HG03045 (cell line): ENCODE measurements around the gene CEBPG.

Experiments used
- ATAC-seq: cut with Tn5 transposase; IDR thresholded peaks from one replicate; pipeline ENCODE4 v1.9.1; 2021; ENCODE audit warnings: mild to moderate bottlenecking, moderate library complexity; ENCODE audit not compliant: unreplicated experiment

CEBPG gene

DNA sequence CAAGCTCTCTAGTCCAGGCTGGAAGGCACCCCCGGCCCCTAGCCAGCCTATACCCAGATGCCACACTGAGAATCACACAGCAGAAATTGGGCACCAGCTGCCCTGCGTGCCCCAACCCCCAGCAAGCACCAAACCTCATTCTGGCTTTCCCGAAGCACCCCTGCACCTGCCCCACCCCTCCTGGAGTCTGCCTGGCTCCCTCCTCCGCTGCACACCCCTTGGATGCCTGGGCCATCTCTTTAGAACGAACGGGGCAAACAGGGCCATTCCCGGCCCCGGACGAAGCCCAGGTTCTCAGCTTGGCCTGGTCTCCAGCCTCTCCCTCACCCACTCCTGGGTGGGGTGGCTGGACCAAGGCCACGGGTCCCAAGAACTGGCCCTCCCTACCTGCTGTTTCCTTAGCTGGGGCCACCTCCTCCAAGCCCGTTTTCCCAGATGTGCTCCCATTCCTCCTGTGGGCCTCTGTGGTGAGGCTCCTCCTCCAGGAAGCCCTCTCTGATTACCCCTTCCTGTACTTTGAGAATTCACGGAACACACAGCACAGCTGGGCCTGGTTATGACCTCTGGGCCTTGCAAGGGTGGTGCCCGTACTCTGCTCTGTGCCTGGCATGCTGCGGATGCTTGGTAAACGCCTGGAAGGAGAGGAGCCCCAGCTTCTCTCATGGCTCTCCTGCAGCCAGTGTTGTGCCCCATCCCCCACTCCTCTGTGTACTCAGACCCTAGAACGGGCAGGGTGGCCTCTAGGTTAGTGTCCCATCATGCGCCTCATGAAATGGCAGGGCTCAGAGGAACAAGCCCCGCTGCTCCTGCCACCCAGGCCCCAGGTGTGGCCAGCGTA, 21.4 kb downstream of the CEBPG start:
- ATAC-seq = no peak

DNA sequence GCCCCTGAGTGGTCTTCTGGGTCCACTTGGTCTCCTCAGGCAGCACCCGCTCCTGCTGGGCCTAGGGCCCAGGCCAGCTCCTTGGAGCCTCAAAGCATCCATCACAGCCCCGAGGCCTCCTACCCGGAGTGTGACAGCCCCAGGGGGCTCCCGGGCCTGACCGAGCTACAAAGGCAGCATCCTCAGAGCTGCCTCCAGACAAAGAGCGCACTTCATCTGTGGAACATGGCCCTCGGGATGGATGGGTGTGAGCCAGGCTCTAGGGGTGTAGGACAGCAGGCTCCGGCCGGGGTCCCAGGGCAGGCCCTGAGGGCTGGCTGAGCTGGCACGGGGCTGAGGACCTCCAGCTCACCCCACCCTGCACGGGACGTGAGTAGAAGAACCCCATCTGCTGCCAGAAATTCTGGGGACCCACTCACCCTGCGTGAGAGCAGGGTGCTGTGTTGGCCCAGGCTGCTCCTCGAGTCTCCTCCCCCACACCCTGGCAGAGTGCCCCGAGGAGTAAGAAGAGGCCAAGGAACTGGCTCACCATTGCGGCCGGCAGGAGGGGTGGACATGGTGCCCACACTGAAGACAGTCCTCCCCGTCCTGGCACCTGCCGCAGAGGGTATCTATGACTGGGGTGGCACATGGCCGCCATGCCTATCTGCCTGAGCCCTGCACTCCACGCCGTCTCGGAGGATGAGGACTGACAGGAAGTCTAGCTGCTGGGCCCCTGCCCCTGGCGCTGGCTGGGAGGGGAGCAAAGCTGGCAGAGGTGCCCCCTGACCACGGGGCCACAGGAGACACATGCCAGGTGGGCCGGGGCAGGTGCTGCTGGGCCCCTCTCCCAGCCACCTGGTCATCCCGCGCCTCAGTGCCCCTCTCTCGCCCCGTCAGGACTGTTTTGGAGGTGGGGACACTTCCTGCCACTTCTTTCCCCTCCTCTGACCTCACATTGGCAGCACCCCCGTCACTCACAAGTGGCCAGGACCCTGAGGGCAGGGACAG, 22.3 kb downstream of the CEBPG start:
- ATAC-seq = no peak

DNA sequence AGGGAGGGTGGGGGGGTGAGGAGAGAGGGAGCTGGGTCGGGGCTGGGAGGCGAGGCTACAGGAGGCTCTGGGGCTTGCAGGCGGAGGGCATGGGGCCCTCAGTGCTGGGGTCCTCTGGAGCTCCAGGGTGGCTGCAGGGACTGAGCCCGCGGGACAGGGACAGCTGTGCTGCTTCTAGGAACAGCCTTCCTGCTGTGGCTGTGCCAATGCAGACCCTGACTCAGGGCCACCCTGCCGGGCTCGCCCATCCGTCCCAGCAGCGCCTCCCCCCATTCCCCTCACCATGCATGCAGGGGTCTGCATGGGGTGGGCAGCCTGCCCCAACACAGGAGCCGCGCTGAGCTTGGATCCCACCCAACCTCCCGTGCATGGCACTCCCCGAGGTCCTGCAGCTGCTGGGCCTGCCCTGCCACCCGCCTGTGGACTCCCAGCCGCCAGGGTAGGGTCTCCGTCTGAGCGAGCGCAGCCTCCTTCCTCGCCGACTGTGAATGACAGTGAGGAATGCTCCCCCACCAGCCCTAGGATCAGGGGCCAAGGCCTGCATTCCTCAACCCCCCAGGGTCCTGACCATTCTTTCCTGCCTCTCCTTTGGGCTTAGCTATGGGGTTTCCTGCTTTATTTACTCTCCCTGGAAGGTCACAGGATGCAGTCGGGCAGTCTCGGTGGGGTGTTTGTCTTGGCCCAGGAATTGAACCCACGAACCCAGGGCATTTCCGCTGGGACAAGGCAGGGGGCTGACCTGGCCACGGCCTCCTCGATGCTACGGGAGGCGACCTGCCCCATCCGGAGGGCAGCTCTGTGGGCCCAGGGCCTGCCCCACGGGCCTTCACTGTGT, 23.4 kb downstream of the CEBPG start:
- no peak for ATAC-seq

DNA sequence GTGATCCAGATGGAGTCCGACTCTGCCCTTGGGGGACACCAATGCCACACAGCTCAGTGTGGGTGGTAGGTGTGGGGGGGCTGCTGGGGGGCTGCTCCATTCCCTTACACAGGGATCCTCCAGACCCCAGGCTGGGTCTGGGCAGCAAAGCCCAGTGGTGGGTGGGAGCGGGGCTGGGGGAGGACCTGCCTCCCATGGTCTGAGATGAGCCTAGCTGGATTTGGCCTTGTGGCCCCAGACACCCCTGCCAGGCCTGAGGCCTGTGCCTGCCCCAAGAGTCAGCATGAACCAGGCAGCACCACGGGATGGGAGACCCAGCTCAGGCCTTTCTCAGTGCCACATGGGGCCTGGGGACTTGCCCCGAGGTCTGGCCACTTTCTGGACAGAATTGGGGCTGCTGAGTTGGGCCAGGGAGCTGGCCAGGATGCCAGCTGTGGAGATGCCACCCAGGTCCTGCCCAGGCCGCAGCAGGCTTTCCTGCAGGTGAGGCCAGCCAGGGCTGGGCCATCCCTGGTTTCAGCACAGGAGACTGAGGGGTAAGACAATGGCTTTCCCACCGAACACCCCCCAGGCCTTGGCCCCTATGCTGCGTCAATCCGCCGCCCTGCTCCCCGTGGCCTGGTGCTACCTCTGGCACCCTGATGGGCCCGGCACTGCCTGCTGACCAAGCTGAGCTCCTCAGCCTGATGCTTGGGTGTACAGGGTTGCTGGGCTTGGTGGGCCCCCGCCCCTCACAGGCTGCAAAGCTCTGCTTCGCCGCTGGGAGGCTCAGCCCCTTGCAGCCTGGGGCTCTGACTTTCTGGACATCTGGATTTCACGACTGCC, 24.2 kb downstream of the CEBPG start:
- ATAC-seq = no peak

DNA sequence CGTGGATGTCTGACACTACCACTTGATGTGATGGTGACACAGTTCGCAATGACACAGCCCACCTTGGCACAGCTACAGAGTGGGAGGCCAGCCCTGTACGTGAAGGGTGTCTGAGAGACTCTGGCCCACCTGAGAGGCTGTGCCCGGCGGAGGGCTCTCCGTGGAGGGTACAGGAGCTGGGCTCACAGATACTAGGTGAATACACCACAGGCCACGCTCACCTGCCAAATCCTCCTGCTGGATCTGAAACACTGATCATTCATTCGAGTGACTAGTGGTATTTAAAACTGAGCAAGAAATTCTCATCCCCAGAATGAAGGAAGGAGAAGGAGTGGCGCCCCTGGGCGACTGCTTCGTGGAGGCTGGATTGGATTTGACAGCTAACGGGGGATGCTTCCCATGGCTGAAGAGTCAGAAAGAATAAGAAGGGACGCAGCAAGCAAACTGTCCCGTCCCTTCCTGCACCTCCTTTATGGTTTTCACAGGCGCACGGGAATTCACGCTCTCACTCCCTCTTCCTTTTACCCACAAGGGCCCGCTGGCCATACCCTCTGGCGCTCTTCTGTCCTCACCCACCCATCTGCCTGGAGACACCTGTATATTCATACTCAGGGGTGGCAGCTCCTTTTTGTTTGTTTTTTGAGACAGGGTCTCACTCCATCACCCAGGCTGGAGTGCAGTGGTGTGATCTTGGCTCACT, 25.0 kb downstream of the CEBPG start:
- ATAC-seq = no peak

DNA sequence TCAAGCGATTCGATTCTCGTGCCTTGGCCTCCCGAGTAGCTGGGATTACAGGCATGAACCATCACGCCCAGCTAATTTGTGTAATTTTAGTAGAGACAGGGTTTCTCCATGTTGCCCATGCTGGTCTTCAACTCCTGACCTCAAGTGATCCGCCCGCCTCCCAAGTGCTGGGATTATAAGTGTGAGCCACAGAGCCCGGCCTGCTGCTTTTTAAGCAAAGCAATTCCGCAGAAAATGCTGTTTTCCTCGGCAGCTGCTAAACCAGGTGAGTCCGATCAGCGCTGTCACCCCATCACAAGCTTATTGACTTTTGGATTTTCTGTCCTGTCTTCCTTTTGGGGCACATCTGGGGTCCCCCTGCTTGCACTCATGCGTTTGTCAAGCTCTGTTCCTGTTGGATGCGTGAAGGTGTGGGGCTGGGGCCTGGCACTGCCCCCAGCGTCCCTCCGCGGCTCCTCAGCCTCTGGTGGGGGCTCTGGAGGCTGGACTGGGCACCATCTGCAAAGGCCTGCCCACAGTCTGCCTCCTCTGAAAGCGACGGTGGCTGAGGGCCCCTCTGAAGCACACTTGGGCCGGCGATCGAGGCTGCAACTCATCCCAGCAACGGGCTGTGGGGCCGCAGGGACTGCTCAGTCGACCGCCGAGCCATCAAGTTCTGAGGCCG, 25.7 kb downstream of the CEBPG start:
- ATAC-seq = no peak

DNA sequence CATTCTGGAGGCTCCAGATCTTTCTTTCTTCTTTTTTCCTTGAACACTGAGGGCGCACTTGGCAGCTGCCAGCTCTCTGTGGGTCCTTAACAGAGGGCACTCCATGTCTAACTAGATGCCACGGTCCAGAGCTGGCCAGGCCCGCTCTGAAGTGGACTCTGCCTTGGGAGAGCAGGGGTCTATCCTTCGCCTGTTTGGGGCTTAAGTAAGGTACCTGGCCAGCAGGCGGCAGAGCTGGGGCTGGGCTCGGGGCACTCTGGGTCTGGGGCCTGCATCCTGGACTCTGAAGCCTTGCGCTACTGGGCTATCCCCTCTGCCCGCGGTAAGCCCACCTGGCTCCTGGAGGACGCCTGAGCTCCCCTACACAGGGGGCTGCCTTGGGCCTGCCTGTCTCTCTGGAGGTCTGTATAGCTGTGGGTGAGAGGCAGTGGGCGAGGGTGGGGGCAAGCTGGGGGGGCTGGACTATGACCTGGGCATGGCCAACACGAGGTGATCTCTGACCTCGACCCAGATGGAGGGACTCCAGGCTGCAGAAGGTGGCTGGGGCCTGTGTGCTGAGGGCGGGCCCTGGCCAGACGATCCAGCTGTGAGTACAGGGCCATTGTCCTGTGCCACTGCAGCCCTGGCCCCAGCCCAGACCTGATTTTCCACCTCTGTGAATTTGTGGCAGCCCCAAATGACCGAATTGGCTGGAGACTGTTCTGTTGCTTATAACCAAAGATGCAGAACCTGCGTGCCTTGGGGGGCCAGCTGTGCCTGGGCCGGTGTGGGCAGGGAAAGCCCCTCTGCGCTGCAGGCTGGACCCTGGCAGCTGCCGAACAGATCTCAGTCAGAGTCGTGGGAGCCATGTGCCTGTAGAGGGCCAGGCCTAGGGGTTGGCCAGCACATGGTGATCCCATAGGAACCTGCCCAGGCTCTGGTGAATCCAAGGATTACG, 26.5 kb downstream of the CEBPG start:
- no peak for ATAC-seq

DNA sequence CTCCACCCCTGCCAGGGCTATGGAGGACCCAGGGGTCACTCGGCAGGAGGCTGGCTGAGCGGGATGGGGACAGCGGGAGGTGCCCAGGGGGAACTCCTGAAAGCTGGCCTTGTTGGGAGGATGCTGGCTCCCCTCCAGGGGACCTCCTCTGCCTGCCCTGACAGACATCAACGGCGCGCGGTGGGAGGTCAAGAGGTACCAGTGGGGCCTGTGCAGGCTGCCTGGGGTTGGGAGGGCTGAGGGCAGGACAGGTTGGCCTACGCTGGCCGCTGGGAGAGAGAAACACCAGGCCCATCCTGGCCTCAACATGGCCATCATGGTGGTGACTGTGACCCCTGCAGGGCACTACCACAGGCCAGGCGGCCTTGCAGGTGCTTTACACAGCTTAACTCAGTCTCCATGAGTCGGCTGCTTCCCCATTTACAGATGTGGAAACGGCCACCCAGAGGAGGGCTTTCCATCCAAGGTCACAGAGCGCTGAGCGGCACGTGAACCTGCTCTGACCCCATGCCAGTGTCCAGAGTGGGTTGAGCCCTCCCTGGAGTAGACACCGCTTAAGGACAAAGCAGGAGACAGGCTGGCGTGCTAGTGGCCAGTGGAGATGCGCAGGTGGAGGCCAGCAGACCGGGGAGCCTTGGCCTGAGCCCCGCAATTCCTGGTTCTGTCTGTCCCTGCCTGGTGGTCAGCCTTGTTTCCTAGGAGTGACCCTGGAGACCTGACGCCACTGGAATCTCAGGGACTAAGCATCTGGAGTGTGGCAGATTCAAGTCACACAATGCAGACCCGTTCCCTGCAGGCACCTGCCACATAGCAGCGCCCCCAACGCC, 27.6 kb downstream of the CEBPG start:
- ATAC-seq = no peak

DNA sequence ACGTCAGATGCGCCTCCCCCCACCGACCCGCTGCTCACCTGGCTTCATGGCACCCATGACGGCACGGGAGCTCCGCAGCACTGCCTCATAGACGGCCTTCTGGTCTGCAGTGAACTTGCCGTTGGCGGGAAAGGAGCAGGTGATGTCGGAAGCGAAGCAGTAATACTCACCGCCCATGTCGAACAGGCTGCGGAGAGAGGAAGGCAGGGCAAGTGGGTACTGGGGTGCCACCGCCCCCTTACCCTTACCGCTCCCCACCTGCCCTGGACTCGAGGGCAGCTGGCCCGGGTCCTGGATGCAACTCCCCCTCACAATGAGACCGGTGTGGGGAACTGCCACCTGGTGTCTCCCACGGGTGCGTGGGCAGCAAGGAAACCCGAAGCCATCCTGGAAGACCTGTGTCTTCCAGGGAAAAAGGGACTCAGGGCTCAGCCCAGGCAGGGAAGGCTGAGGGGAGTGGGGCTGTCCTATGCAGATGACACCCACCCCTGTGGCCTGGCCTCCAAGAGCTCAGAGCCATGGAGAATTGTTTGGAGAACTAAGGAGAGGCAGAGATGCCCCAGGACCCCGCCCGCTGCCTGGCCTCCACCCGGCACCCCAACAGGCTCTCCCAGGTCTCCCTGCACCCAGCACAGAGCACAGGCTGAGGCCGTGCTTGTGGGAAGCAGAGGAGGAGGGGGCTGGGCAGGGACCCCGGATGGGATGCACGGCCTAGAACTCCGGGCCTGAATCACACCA, 28.3 kb downstream of the CEBPG start:
- no peak for ATAC-seq

DNA sequence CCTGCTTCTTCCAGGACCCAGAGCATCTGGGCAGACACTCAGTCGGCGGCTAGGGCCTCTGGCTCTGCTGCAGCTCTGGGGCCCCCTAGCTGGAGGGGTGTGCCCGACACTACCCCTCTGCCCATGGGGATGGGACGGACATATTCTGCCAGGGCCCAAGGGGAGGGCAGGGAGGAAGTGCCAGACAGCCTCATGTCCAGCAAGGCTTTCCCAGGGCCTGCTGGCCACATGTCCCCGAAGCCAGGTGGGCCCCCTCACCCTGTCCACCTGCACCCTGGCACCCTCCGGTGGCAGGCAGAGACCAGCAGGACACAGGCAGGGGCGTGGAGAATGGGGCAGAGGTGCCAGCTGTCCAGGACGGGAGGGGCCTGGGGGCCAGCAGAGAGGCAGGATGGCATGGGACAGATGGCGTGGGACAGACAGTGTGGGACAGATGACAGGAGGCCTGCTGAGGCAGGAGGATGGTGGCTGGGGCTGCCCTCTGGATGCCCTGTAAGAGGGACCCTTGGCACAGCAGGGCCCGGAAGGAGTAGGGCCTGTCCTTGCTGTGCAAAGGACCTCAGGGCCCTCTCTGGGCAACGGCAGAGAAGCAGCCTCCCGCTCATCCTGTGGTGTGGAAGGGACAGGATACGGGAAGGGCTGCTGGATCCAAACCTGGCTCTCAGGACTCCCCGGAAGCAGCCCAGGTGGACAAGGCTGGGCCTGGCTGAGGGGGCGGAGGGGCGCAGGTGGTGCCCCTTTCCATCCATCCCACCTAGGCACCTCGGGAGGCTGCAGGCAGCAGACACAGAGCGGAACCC, 29.1 kb downstream of the CEBPG start:
- ATAC-seq = no peak

DNA sequence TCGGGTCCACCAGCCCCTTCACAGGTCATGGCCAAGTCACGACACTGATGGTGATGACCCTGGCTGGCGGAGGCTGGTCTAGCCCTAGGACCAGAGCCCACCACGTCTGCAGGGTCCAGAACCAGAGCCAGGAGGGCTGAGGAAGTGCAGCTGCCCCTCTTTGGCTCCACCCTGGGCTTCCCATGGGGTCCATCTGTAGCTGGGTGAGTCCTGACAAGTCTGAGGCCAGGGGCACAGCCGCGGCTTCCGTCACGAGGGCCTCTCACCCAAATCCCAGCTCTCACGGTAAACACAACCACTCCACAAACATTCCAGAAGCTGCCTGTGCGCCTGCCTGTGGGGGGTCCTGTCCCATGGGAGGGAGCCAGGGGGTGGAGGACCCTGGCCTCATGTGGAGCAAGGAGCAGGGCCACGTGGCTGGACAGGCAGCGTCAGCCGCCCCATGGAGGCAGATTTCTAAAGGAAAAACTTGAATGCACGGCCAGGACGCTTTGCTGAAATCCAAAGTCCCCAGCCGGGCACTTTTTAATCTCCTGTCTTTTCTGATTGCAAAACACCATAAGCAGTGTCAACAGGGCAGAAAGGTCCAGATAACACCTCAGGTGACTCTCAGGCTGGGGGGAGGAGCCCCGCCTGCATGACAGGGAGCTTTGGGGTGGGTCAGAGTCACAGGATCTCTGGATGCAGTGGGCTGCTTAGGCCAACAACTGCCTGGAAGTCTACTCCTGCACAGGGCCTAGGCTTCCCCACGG, 29.9 kb downstream of the CEBPG start:
- ATAC-seq = no peak

DNA sequence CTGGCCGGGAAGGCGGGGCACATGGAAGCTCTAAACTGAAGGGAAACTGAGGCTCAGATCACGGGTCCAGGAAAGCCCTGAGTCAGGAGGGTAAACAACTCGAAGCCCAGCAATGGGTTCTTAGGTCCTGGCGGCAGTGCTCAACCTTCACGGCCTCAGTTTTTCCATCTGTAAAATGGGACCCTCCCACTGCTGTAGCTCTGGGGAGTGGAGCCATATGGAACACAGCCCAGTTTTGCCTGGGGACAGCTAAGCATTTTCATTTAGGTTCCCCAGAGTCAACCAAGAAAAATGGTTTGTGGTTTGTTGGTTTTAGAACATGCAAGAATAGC, 30.4 kb downstream of the CEBPG start:
- no peak for ATAC-seq

DNA sequence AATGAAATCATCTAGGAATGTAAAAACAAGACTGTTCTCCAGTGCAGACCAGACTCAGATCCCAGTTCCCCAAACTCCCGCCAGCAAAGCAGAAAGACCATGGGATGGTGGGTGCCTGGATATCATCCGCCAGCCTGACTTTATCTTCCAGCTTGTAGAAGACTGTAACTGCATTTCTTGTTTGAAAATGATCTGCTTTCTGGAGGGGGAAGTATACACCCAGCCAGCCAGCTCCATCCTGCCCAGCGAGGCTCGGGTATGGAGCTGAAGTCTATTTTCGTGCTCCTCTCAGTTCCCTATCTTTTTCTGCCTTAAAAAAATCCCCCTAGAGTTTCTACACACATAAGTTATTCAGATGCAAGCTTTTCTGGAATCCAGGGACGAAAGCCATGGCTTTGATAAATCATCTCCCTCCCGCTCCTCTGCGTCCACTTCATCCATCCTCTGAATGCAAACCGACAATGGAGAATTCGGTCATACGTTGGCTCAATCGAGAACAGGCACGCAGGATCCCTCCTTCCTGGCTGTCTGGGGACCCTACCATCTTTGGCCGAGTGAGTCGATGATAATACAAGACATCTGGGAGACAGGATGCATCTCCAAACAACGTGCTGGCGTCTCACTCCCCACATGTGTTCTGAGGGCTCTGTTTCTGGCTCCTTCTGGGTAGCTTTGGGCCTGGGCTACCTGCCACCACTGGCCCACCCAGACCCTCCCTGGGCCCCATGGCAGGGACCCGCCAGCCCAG, 31.2 kb downstream of the CEBPG start:
- no peak for ATAC-seq

DNA sequence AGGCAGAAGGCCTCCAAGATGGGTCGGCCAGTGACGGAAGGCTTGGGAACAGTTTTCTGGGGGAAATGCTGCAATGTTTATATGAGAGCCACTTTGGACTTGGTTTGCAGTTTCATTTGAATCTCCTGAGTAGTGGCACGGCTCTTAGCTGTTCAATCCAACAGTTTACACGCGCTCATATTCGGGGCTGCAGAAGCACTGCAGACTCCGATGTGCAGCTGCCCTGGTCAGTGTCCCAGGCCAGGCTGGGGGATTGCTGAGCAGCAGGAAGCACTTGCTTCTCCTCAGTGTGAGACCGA, 31.7 kb downstream of the CEBPG start:
- ATAC-seq = no peak
